Left kidney (tissue), 8 donors: ENCODE measurements around the gene CLDN19. TPM values are rescaled to one million over a fixed set of nuclear protein-coding genes. Genes with fewer than 3 reads are reported as not detected.
A peak's percentile ranks its signal among the peaks of the same experiment; 100 is the strongest.

Experiments used
- DNase-seq: peaks from one replicate; pipeline ENCODE4 v3.0.0-alpha.2; 2013
- long read RNA-seq, 8 donors: transcript quantifications; one replicate each; lab custom pipeline, GENCODE V29; 2026
- polyA plus RNA-seq: library from polyadenylated mRNA; unstranded; fragments of 120-200 nt; gene quantifications from one replicate; pipeline ENCODE4 v1.2.1, GENCODE V29; 2013; ENCODE audit not compliant: insufficient read length

The CLDN19 gene, protein sequence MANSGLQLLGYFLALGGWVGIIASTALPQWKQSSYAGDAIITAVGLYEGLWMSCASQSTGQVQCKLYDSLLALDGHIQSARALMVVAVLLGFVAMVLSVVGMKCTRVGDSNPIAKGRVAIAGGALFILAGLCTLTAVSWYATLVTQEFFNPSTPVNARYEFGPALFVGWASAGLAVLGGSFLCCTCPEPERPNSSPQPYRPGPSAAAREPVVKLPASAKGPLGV
- 83.3 TPM for polyA plus RNA-seq
- long read RNA-seq, donor 1, transcript CLDN19-202 (4 exons, 1,586 nt), result major isoform, 36 of 44 reads
- long read RNA-seq, donor 1, transcript CLDN19-201 (5 exons, 2,859 nt), result minor isoform, 8 of 44 reads
- long read RNA-seq, donor 1, partial matches to known transcripts, result 0 of 44 reads
- long read RNA-seq, donor 1, other reads (novel, unspliced or antisense), result 0 of 44 reads
- long read RNA-seq, donor 2, transcript CLDN19-202 (4 exons, 1,586 nt), result major isoform, 25 of 30 reads
- long read RNA-seq, donor 2, transcript CLDN19-201 (5 exons, 2,859 nt), result minor isoform, 5 of 30 reads
- long read RNA-seq, donor 2, partial matches to known transcripts, result 0 of 30 reads
- long read RNA-seq, donor 2, other reads (novel, unspliced or antisense), result 0 of 30 reads
- long read RNA-seq, donor 3, transcript CLDN19-202 (4 exons, 1,586 nt), result major isoform, 18 of 27 reads
- long read RNA-seq, donor 3, transcript CLDN19-201 (5 exons, 2,859 nt), result minor isoform, 9 of 27 reads
- long read RNA-seq, donor 3, partial matches to known transcripts, result 0 of 27 reads
- long read RNA-seq, donor 3, other reads (novel, unspliced or antisense), result 0 of 27 reads
- long read RNA-seq, donor 4, partial matches to known transcripts, result 0 of 1 reads
- long read RNA-seq, donor 4, other reads (novel, unspliced or antisense), result 0 of 1 reads
- long read RNA-seq, donor 5, transcript CLDN19-201 (5 exons, 2,859 nt), result minor isoform, 12 of 29 reads
- long read RNA-seq, donor 5, transcript CLDN19-202 (4 exons, 1,586 nt), result major isoform, 17 of 29 reads
- long read RNA-seq, donor 5, partial matches to known transcripts, result 0 of 29 reads
- long read RNA-seq, donor 5, other reads (novel, unspliced or antisense), result 0 of 29 reads
- long read RNA-seq, donor 6, transcript CLDN19-202 (4 exons, 1,586 nt), result major isoform, 19 of 22 reads
- long read RNA-seq, donor 6, partial matches to known transcripts, result 0 of 22 reads
- long read RNA-seq, donor 6, other reads (novel, unspliced or antisense), result 0 of 22 reads
- long read RNA-seq, donor 7, transcript CLDN19-201 (5 exons, 2,859 nt), result minor isoform, 7 of 36 reads
- long read RNA-seq, donor 7, transcript CLDN19-202 (4 exons, 1,586 nt), result major isoform, 29 of 36 reads
- long read RNA-seq, donor 7, partial matches to known transcripts, result 0 of 36 reads
- long read RNA-seq, donor 7, other reads (novel, unspliced or antisense), result 0 of 36 reads
- long read RNA-seq, donor 8, transcript CLDN19-202 (4 exons, 1,586 nt), result major isoform, 16 of 16 reads
- long read RNA-seq, donor 8, partial matches to known transcripts, result 0 of 16 reads
- long read RNA-seq, donor 8, other reads (novel, unspliced or antisense), result 0 of 16 reads

DNA sequence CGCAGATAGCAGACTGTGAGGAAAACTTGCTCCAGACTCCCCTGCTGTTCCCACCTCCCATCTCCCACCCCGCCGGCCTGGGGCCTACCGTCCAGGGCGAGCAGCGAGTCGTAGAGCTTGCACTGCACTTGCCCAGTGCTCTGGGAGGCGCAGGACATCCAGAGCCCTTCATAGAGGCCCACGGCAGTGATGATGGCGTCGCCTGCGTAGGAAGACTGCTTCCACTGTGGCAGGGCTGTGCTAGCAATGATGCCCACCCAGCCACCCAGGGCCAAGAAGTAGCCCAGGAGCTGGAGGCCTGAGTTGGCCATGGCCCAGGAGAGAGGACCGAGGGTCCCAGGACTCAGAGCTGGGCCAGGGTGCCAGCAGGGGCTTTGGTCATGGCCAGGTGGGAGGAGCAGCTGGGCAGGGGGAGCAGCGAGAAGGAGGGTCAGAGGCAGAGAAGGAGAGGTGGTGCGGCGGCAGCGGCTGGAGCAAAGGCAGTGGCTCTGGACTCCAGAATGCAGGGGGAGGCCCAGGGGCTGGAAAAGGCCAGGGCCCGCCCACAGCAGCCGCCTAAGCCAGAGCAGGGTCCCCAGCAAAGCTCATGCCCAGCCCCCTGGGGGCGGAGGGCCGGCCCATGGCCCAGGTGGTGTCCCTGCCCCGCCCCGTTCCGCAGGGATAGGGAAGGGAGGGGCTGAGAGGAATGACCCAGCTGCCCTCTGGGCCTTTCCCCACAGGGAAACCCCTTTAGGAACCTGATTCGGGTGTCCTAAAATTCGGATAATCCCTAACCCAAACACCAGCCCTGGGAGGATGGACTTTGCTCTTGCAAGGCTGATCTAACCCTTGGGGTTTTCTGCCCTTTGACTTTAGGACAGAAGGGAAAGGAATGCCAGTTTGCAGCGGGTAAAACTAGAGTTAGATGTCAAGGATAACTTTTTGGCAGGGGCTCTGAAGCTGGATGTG lies at the start of gene CLDN19:
Gene CLDN19 (minus strand): TSS at position 484 of the 948 bp plus-strand sequence. CDS start 173 bp downstream, at position 311.
- DNase-seq, result peak; percentile 45

DNA sequence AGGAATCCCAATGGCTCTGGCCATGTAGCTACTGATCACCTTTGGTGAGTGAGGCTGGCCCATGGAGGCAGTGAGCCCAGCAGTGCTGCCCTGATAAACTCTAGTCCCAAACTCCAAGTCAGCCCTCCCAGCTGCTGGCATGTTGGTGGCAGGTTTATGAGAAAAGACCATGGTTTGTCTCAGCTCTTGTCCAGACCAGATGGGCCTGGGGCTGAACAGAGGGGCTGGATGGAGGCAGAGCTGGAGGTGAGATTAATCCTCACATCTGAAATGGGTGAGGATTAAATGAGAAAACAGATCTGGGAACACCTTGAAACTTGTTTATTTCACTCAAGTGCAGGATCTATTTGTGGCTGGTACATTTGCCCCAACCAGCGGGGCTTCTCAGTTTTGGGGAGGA lies 48.0 kb upstream of the CLDN19 start:
- DNase-seq, result no peak

DNA sequence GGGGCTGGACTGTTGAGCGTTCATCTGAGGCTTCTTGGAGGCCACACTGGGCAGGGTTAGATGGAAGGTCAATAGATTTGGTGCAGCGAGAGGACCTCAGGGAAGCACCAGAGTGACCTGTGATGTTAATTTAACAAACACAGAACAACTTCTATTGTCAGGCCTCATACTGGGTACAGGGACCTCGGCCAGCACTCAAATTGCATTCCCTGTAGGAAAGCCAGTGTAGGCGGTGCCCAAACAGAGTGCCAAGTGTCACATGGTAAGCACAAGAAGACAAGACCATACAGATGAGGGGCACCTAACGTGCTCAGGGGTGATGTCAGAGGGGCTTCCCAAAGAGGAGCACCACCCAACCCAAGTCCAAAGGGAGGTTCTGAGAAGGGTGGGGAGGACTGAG lies 46.1 kb upstream of the CLDN19 start:
- DNase-seq, result no peak

DNA sequence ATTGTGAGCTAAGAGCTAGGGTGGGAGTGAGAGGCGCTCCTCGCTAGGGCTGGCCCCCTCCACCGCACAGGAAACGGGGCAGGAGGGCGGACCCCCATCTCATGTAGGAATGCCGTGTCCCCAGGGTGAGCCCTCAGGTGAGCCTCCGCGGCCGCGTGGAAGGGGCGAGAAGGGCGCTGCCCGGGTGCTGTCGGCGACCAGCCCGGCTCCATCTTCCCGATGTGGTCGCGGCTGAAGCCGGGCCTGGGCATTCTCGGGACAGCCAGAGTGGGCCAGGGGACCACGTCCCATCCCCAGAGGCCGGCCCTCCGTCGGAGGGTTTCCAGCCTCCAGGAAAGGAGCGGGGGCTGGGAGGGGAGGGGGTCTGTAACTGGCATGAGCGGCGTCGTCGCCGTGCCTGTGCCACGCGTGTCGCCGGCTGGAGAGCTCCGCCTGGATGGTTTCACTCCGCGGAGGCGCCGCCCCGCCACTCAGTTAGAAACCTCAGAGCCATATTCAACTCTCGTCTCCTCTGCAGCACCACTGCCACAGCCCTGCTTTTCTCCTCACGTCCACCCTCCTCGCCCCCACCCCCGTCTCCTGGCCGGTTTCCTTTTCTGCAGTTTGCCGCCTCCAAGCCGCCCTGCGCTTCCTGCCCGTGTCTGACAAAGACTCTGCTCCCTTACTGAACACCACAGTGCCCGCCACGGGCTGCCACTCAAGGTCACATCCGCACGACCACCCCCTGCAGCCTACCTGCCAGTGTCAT lies 45.1 kb upstream of the CLDN19 start, which contains the start of gene TMEM269:
Gene TMEM269 (plus strand): TSS at position 46 of the 748 bp plus-strand sequence. CDS start 4,903 bp downstream, outside the sequence.
- DNase-seq, result peak; percentile 12

DNA sequence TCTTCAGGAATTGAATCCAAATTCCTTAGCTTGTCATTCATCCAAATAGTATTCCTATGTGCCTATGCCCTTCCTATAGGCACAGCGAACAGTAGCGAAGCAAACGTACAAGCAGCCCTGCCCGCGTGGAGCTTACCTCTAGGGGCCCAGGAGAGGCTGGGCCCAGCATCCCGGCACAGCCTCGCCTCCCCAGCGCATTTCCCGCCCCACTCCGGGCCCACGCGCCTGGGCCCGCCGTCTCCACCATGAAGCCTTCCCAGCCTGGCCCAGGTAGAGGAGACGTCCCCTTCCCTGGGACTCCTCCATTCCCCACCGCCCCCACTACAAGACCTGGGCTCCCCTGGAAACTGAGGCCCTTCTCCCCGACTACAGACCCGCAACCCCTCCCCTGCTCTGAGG lies 44.5 kb upstream of the CLDN19 start:
- no peak for DNase-seq

DNA sequence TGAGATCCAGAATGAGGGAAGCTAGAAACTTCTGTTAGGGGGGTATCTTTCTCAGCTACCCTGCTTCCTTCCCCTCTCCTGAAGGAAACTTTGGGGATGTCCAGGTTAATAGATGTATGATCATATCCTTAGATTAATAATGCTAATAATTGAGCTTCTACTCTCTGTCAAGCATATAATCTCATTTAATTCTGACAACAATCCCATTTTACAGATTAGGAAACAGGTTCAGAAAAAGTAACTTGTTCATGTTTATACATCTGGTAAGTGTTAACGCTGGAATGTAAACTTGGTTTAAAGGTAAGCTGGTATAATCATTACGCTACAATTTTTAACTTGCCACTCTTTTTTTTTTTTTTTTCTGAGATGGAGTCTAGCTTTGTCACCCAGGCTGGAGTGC lies 43.1 kb upstream of the CLDN19 start:
- no peak for DNase-seq

DNA sequence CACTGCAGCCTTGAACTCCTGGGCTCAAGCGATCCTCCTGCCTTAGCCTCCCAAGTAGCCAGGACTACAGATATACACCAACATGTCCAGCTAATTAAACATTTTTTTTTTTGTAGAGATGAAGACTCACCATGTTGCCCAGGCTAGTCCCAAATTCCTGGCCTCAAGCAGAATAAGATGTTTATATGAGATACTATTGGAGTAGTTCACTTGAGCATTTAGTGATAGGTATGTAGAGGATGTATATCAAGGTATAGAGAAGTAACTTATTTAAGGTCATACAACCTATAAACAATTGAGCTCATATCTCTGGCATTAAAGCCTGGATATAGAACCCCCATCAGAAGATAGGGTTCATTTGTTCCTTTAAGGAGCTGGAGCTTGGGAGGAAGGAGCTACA lies 40.1 kb upstream of the CLDN19 start:
- no peak for DNase-seq

DNA sequence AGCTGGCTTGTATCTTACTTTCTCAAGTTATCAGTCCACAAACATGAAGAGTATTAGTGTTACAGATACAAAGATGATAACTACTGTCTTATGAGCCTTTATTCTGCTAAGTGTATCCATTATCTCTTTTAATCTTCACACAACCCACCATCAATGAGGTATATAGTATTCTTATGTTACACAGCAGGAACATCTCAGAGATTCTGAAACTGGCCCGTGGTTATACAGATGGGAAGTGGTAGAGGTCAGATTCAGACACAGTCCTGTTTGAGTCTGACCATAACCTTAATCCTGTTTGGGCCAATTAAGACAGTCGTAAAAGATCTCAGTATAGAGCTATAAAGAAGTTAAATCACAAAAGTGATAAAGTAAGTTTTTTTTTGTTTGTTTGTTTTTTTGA lies 39.7 kb upstream of the CLDN19 start:
- DNase-seq, result no peak

DNA sequence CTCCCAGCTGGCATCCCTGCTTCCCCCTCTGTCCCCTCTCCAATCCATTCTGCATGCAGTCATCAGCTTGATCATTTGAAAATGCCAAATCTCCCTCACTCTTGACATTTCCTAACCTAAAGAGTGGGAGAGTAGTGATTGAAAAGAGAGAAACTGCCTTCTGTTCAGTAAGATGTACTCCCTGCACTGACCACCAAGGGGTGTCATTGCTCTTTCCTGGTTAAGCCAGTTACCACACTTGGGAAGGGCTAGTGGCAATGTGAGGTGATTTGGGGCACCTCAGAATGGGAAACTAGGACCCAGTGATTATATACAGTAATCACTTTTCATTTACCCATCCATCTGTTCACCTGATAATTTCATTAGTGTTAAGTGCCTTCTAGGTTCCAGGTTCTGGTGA lies 37.8 kb upstream of the CLDN19 start:
- peak; percentile 14 for DNase-seq

DNA sequence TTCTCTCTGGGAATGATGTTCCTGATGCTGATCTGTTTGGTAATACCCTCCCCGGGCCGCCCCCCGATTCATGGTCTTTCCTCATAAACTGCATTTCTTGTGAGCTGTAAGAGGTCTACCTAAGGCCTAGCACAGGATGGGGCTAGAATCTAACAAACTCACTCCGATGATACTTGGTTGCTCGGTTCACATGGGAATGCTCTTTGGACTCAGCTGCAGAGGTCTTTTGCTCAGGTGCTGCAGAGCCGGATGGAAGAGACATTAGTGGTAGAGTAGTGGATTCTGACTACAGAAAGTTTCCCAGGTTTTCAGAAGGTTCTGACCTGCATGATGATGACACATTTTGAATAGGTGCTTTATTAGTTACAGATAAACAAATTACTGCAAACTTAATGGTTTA lies 36.5 kb upstream of the CLDN19 start:
- DNase-seq, result no peak

DNA sequence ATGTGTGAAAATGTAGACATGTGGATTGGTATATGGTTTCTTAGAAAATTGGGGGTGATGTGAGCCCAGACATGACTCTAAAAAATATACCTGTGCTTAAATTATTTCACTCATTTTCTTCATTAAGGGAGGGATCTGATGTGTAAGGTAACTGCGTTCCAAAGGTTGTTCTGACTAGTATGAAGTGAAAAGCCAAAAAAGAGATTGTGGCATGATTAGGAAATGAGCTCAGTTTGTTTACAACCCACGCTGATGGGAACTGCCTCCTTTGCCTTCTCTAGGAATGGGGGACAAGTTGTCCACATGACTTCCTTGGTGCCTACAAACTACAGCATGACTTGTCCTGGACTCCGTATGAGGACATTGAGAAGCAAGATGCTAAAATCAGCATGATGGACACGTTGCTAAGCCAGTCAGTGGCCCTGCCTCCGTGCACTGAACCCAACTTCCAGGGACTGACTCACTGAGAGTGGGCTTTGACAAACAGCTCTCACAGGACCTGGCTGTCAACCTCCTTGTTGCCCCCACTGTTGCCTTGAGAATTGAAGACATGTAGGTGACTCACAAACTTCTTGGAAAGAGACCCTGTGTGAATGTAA lies 35.0 kb upstream of the CLDN19 start:
- no peak for DNase-seq

DNA sequence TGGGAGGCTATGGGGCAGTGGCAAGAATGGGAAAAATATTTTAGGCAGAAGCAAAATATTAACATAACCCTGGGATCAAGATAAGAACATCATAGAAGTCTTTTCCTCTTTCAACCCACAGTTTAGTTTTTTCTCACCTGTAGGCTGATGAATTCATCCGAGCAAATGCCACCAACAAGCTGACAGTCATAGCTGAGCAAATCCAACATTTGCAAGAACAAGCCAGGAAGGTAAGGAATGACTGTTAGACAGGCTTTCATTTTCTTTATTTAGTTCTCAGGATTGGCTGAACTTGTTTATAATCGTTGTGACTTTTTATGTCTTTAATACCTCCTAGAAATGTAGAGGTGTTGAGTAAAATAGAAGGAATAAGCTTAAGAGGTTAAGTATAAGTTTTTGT lies 33.4 kb upstream of the CLDN19 start:
- no peak for DNase-seq

DNA sequence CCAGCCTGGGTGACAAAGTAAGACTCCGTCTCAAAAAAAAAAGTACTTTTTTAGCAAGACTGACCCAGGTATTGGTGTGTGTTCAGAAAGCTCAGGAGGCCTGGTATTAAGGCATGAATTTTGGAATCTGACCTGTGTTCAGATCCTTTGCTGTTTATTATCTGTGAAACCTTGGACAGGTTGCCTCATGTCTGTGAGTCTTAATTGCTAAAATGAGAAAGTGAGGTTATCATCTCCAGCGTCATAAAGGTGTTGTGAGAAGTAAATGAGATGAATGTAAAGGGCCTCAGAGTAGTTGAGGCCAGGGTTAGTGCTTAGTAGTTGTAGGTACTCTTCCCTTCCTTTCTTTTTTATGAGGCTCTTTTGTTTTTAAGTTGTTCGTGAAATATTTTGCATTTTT lies 29.8 kb upstream of the CLDN19 start:
- no peak for DNase-seq

DNA sequence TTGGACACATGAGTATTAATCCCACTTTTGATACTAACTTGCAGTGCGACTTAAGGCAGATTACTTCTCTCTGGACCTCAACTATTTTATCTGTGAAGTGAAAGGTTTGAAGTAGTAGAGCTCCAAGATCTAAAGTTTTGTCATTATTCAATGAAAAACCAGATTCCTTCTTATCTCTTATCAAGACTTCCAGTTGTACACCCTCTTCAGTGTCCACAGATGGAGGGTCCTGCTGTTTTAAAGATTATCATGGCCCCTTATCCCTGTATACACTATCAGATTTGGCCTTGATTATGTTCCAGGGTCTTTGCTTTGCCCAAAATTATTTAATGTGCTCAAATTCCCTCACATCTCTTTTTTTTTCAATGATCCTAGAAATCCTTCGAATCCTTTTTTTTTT lies 28.1 kb upstream of the CLDN19 start:
- no peak for DNase-seq

DNA sequence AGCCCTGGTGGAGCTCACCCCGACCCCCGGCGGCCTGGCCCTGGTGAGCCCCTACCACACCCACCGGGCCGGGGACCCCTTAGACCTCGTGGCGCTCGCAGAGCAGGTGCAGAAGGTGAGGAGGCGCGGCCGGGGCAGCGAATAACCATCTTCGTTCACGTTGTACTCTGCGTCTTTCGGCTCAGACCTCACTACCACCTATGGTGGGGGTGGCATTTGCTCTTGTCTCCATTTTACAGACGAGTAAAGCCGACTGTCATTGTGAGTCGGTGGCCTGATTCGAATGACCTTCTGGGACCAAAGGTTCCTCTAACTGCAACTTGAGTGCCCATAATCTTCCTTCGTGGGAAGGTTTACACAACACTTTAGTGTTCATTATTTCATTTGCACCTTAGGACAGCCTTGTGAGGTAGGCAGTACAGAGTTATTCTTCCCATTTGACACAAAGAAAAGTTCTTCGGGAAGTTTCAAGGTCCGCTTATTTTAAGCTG lies 27.5 kb upstream of the CLDN19 start:
- no peak for DNase-seq

DNA sequence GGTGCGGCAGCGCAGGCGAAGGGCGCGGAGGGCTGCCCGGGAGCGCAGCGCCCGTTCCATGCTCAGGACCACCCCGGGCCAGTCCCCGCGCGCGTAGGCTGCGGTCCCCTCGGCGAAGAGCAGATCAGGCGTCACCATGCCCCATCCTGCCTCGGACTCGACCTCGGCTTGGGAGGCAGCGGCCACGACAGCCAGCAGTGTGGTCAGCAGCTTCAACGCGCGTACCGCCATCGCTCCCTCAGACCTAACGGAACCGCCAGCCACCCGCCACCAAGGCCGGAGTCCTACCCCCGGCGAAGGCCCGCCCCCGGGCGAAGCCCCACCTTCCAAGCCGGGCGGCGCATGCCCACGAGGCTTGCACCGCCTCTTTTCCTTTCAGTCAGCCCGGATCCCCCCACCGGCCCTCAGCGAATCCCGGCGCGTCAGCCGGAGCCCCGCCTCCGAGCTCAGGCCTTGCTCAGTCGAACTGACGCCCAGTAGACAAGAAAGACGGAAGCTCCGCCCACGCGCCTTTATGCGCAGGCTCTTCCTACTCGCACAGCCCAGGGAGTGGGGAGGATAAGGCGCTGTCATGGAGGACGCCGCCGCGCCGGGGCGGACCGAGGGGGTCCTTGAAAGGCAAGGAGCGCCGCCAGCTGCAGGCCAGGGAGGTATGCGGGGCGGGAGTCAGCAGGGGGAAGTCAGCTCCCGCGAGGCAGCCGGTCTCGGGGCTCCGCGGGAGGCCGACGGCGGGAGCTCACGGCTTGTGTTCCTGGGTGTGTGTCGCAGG lies 26.9 kb upstream of the CLDN19 start, which contains the start of the genes C1orf50 and P3H1:
Gene C1orf50 (plus strand): TSS at position 509 of the 769 bp plus-strand sequence. CDS start 63 bp downstream, at position 572.
Gene P3H1 (minus strand): TSS at position 288 of the 769 bp plus-strand sequence. CDS start 57 bp downstream, at position 231.
- DNase-seq, result peak; percentile 100

DNA sequence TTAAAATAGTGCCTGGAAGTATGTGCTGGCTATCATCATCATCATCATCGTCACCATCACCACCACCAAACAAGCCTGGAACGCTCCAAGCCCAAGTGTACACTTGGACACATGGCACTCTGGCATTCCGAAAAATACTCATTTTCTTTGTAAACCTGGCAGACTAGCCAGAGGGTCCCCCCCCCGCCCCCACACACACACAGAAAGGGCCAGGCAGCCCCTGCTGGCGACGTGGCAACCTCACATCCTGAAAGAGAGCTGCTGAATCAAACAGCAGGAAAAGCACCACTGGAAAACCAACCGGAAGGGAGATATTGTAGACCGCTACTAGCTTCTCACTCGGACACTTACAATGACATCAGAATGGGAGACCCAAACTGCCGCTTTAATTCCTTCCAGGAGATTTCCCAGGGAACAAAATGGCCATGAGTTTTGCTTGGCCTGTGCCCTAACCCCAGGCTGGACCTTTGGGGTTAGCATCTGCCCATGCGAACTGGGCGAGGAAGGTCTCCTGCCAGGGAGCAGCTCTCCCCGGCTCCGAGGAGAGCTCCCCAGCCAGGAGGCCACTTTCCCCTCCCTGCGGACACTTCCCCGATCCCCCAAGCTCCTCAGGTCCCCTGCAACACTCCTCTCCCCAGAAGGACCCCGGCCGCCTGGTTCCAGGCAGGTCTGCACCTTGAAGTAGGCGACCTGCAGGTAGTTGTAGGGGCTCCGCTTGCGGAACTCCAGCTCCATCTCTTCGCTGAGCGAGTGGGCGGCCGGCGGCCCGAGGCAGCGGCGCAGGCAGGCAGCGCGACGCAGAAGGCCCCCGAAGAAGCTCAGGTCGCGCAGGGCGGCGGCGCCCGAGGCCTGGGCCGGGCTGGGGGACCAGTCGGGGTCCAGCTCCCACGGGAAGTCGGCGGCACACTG lies 26.1 kb upstream of the CLDN19 start:
- peak; percentile 74 for DNase-seq
